Measurements from ENCODE around the gene SSBP3. TPM values are rescaled to one million over a fixed set of nuclear protein-coding genes. Genes with fewer than 3 reads are reported as not detected.
"Not testable (repeated sequence)": the region's sequence is repeated elsewhere in the genome, so short reads cannot be mapped to it uniquely, and the experiment has no call there.

The SSBP3 gene
- polyA plus RNA-seq, 1 experiment = 34.3 TPM

- H3K4me3 ChIP-seq (ENCODE audit: low read depth, low read length) = no peak overlapping the region
- no peaks in the 10 kb centered on the region for H3K9me3 ChIP-seq (ENCODE audit: control insufficient read depth, insufficient read depth, low read length)
- TF ChIP-seq, protein P1, sequence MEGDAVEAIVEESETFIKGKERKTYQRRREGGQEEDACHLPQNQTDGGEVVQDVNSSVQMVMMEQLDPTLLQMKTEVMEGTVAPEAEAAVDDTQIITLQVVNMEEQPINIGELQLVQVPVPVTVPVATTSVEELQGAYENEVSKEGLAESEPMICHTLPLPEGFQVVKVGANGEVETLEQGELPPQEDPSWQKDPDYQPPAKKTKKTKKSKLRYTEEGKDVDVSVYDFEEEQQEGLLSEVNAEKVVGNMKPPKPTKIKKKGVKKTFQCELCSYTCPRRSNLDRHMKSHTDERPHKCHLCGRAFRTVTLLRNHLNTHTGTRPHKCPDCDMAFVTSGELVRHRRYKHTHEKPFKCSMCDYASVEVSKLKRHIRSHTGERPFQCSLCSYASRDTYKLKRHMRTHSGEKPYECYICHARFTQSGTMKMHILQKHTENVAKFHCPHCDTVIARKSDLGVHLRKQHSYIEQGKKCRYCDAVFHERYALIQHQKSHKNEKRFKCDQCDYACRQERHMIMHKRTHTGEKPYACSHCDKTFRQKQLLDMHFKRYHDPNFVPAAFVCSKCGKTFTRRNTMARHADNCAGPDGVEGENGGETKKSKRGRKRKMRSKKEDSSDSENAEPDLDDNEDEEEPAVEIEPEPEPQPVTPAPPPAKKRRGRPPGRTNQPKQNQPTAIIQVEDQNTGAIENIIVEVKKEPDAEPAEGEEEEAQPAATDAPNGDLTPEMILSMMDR (IDR thresholded peaks at IDR 0.05; ENCODE audit: low read depth, low read length) = no peak
- H3K27ac ChIP-seq (ENCODE audit: low read depth, low read length) = no peak overlapping the region
- no peak for DNase-seq (ENCODE audit: low read depth, low spot score)
- CTCF ChIA-PET = no interaction called here
- POLR2A ChIA-PET = no interaction called here
- no peaks in the 10 kb centered on the region for H3K27me3 ChIP-seq (ENCODE audit: control insufficient read depth, insufficient read depth, low read length)
Observed at GRCh38 chr1:54428837-54429518, 22.8 kb upstream of the SSBP3 start.

DNA sequence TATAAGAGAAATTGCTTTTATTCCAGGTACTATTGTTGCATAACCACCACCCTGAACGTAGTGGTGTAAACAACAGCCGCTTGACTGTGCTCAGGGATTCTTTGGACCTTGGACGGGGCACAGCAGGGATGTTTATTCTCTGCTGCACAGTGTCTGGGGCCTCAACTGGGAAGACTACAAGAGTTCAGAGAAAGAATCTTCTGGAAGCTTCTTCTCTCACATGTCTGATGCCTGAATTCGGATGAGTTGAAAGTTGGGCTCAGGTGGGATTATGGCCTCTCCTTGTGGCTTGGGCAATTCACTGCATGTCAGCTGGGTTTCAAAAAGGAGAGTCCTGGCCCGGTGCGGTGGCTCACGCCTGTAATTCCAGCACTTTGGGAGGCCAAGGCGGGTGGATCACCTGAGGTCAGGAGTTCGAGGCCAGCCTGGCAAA lies 19.0 kb upstream of the SSBP3 start:
- H3K4me3 ChIP-seq (ENCODE audit: low read depth, low read length) = no peak overlapping the region
- TF ChIP-seq, protein P1 (IDR thresholded peaks at IDR 0.05; ENCODE audit: low read depth, low read length) = peak; percentile 36
- POLR2A ChIA-PET = no interaction called here
- DNase-seq (ENCODE audit: low read depth, low spot score) = no peak
- no peaks in the 10 kb centered on the region for H3K9me3 ChIP-seq (ENCODE audit: control insufficient read depth, insufficient read depth, low read length)
- peaks cover 3% of the 10 kb centered on the region for H3K27me3 ChIP-seq (ENCODE audit: control insufficient read depth, insufficient read depth, low read length)
- CTCF ChIA-PET = interaction anchor here (1.0 kb wide), 1 partner anchor 48 kb away, joined by 4 read pairs; no protein-coding TSS in a partner anchor
- H3K27ac ChIP-seq (ENCODE audit: low read depth, low read length) = no peak overlapping the region

GRCh38 chr1:54424398-54424797 lies 18.2 kb upstream of the SSBP3 start:
- POLR2A ChIA-PET = no interaction called here
- H3K9me3 ChIP-seq (ENCODE audit: control insufficient read depth, insufficient read depth, low read length) = no peaks in the 10 kb centered on the region
- CTCF ChIA-PET = no interaction called here
- no peak for DNase-seq (ENCODE audit: low read depth, low spot score)
- H3K27ac ChIP-seq (ENCODE audit: low read depth, low read length) = no peak overlapping the region
- TF ChIP-seq, protein P1 (IDR thresholded peaks at IDR 0.05; ENCODE audit: low read depth, low read length) = no peak
- H3K4me3 ChIP-seq (ENCODE audit: low read depth, low read length) = no peak overlapping the region
- peaks cover 3% of the 10 kb centered on the region for H3K27me3 ChIP-seq (ENCODE audit: control insufficient read depth, insufficient read depth, low read length)

DNA sequence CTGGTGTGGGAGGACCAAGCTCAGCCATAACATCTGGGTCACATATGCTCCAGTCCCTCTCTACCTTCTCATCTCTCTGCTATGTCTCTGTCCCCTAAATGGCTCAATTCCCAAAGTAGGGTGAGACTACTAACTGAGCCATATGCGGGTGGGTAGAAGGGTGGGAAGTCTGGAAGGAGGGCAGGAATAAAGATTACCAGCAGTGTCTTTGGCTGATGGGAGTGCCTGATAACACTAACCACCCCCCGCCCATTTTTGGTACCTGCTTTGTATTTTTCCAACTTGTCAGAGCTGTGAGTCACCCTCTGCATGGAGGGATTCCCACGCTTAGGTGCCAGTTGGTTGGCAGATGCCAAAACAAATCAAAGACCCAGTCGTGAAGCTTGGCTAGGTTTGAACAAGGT lies 14.9 kb upstream of the SSBP3 start:
- no peak for DNase-seq (ENCODE audit: low read depth, low spot score)
- no peaks in the 10 kb centered on the region for H3K9me3 ChIP-seq (ENCODE audit: control insufficient read depth, insufficient read depth, low read length)
- ChIA-PET CTCF (interaction anchor here (0.6 to 0.7 kb wide), 2 partner anchors 33 to 68 kb away, joined by 3 read pairs; no protein-coding TSS in a partner anchor), POLR2A (no interaction called here)
- H3K27me3 ChIP-seq (ENCODE audit: control insufficient read depth, insufficient read depth, low read length) = peaks cover 7% of the 10 kb centered on the region
- TF ChIP-seq, protein P1 (IDR thresholded peaks at IDR 0.05; ENCODE audit: low read depth, low read length) = no peak
- H3K4me3 ChIP-seq (ENCODE audit: low read depth, low read length) = no peak overlapping the region
- H3K27ac ChIP-seq (ENCODE audit: low read depth, low read length) = no peak overlapping the region

DNA sequence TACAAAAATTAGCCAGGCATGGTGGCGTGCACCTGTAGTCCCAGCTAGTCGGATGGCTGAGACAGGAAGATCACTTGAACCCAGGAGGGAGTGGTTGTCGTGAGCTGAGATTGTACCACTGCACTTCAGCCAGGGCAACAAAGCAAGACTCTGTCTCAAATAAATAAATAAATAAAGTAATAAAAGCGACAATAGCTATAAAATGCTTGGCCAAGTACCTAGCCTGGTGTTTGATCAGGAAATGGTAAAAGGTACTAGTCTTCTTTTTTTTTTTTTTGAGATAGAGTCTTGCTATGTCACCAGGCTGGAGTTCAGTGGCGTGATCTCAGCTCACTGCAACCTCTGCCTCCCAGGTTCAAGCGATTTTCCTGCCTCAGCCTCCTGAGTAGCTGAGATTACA lies 12.4 kb upstream of the SSBP3 start:
- H3K27ac ChIP-seq (ENCODE audit: low read depth, low read length); DNase-seq (ENCODE audit: low read depth, low spot score); H3K9me3 ChIP-seq (ENCODE audit: control insufficient read depth, insufficient read depth, low read length); H3K4me3 ChIP-seq (ENCODE audit: low read depth, low read length); POLR2A ChIA-PET: not testable (repeated sequence)
- H3K27me3 ChIP-seq (ENCODE audit: control insufficient read depth, insufficient read depth, low read length) = peaks cover 17% of the 10 kb centered on the region
- CTCF ChIA-PET = interaction anchor here (1.0 kb wide), 1 partner anchor 147 kb away, joined by 3 read pairs; no protein-coding TSS in a partner anchor
